WTC11 (cell line): ENCODE data around the gene NFX1.

Source experiments
- CTCF ChIP-seq: fragments of 200-600 bp; IDR thresholded peaks from 2 replicates; pipeline ENCODE4 v1.8.0; 2022; ENCODE audit warnings: antibody characterized with exemption
- ZNF512 ChIP-seq: sonication (generic); formaldehyde crosslinking; IDR thresholded peaks from 2 replicates; pipeline ENCODE4 v1.8.1; 2022; ENCODE audit warnings: missing genetic modification reagents, borderline replicate concordance

GRCh38 chr9:33260372-33260771 lies 29.9 kb upstream of the NFX1 start:
- TF ChIP-seq ZNF512 (CRISPR knock-in tag), result no peak
- TF ChIP-seq CTCF, result no peak
